H9 (cell line): ENCODE measurements around the gene APLF. TPM values are rescaled to one million over a fixed set of nuclear protein-coding genes. Genes with fewer than 3 reads are reported as not detected.

Source experiments
- DNase-seq: peaks from one replicate; pipeline ENCODE4 v3.0.0-alpha.2; 2017
- H2AFZ ChIP-seq: one replicate; pipeline ENCODE4 v1.6.1; 2013; ENCODE audit warnings: mild to moderate bottlenecking, low read length, control low read depth, moderate library complexity
- H2AK5ac ChIP-seq: 2 replicates; pipeline ENCODE4 v1.6.1; 2013; ENCODE audit warnings: low read length, control low read depth, mixed read lengths; ENCODE audit not compliant: insufficient read length
- H2BK120ac ChIP-seq: one replicate; pipeline ENCODE4 v1.6.1; 2013; ENCODE audit warnings: low read depth, mild to moderate bottlenecking, low read length, control low read depth, inconsistent platforms; ENCODE audit not compliant: poor library complexity, severe bottlenecking
- H2BK12ac ChIP-seq: 2 replicates; pipeline ENCODE4 v1.6.1; 2013; ENCODE audit warnings: low read length, control low read depth, mixed read lengths, low read depth; ENCODE audit not compliant: insufficient read length
- H2BK15ac ChIP-seq: 2 replicates; pipeline ENCODE4 v1.6.1; 2013; ENCODE audit warnings: low read depth, low read length, control low read depth
- H2BK20ac ChIP-seq: one replicate; pipeline ENCODE4 v1.6.1; 2013; ENCODE audit warnings: low read depth, mild to moderate bottlenecking, low read length, control low read depth, inconsistent platforms; ENCODE audit not compliant: poor library complexity, severe bottlenecking
- H2BK5ac ChIP-seq: 2 replicates; pipeline ENCODE4 v1.6.1; 2013; ENCODE audit warnings: low read length, control low read depth, mixed read lengths; ENCODE audit not compliant: insufficient read length
- H3K14ac ChIP-seq: 2 replicates; pipeline ENCODE4 v1.6.1; 2013; ENCODE audit warnings: low read length, control low read depth; ENCODE audit not compliant: insufficient read depth
- H3K18ac ChIP-seq: 2 replicates; pipeline ENCODE4 v1.6.1; 2013; ENCODE audit warnings: low read depth, mild to moderate bottlenecking, mixed read lengths, low read length, control low read depth; ENCODE audit not compliant: insufficient read length
- H3K23ac ChIP-seq: 2 replicates; pipeline ENCODE4 v1.6.1; 2013; ENCODE audit warnings: low read length, control low read depth, mixed read lengths, low read depth; ENCODE audit not compliant: insufficient read length
- H3K23me2 ChIP-seq: 2 replicates; pipeline ENCODE4 v1.6.1; 2013; ENCODE audit warnings: low read depth, mild to moderate bottlenecking, mixed read lengths, low read length, control low read depth; ENCODE audit not compliant: insufficient read length, poor library complexity, severe bottlenecking
- H3K27ac ChIP-seq: 2 replicates; pipeline ENCODE4 v1.5.1; 2013; ENCODE audit warnings: low read length, control low read depth, mixed read lengths, low read depth; ENCODE audit not compliant: insufficient read length
- H3K27me3 ChIP-seq: 2 replicates; pipeline ENCODE4 v1.6.1; 2013; ENCODE audit warnings: low read length, control low read depth, inconsistent platforms; ENCODE audit not compliant: insufficient read depth
- H3K4ac ChIP-seq: 2 replicates; pipeline ENCODE4 v1.6.1; 2013; ENCODE audit warnings: low read depth, mild to moderate bottlenecking, control low read depth, inconsistent platforms, low read length, moderate library complexity
- H3K4me1 ChIP-seq: 2 replicates; pipeline ENCODE4 v1.6.1; 2013; ENCODE audit warnings: low read length, control low read depth, inconsistent platforms; ENCODE audit not compliant: insufficient read depth
- H3K4me2 ChIP-seq: 2 replicates; pipeline ENCODE4 v1.6.1; 2013; ENCODE audit warnings: low read length, control low read depth, mixed read lengths; ENCODE audit not compliant: insufficient read length, insufficient read depth
- H3K56ac ChIP-seq: 2 replicates; pipeline ENCODE4 v1.6.1; 2013; ENCODE audit warnings: low read depth, mild to moderate bottlenecking, mixed read lengths, low read length, control low read depth; ENCODE audit not compliant: insufficient read length
- H3K79me1 ChIP-seq: 2 replicates; pipeline ENCODE4 v1.6.1; 2013; ENCODE audit warnings: low read depth, mild to moderate bottlenecking, moderate library complexity, low read length, control low read depth, inconsistent platforms; ENCODE audit not compliant: insufficient read depth, poor library complexity, severe bottlenecking
- H3K79me2 ChIP-seq: 2 replicates; pipeline ENCODE4 v1.6.1; 2013; ENCODE audit warnings: low read length, control low read depth, inconsistent platforms; ENCODE audit not compliant: insufficient read depth
- H3K9ac ChIP-seq: 2 replicates; pipeline ENCODE4 v1.6.1; 2013; ENCODE audit warnings: low read length, control low read depth, mixed read lengths; ENCODE audit not compliant: insufficient read length; ENCODE audit errors: extremely low read depth
- H3K9me3 ChIP-seq: one replicate; pipeline ENCODE4 v1.6.1; 2013; ENCODE audit warnings: low read depth, low read length, inconsistent platforms; ENCODE audit not compliant: control insufficient read depth
- H3T11ph ChIP-seq: one replicate; pipeline ENCODE4 v1.6.1; 2013; ENCODE audit warnings: mild to moderate bottlenecking, low read length, control low read depth, inconsistent platforms
- H4K20me1 ChIP-seq: one replicate; pipeline ENCODE4 v1.6.1; 2013; ENCODE audit not compliant: control insufficient read depth, insufficient read length, insufficient read depth
- H4K5ac ChIP-seq: 2 replicates; pipeline ENCODE4 v1.6.1; 2013; ENCODE audit warnings: low read depth, mild to moderate bottlenecking, mixed read lengths, low read length, control low read depth; ENCODE audit not compliant: insufficient read length
- H4K8ac ChIP-seq: replicated peaks from 2 replicates; pipeline ENCODE4 v1.6.1; 2013; ENCODE audit warnings: low read length, control low read depth, mixed read lengths, low read depth; ENCODE audit not compliant: insufficient read length
- H4K91ac ChIP-seq: 2 replicates; pipeline ENCODE4 v1.6.1; 2013; ENCODE audit warnings: low read depth, mild to moderate bottlenecking, moderate library complexity, mixed read lengths, low read length, control low read depth; ENCODE audit not compliant: insufficient read length
- H3K27ac Mint-ChIP-seq, 3 experiments: 2 replicates in 2 of 3; 3 replicates in 1 of 3; pipeline ENCODE4 v1.8.0; 2020 to 2021; ENCODE audit warnings: mixed read lengths in 3 of 3, mild to moderate bottlenecking in 1 of 3, moderate library complexity in 1 of 3
- H3K27me3 Mint-ChIP-seq: 2 replicates; pipeline ENCODE4 v1.8.0; 2021; ENCODE audit warnings: low read depth, mild to moderate bottlenecking, moderate library complexity, mixed read lengths
- H3K36me3 Mint-ChIP-seq, 3 experiments: 2 replicates in 2 of 3; 3 replicates in 1 of 3; pipeline ENCODE4 v1.8.0; 2020 to 2021; ENCODE audit warnings: low read depth in 3 of 3, mixed read lengths in 3 of 3; ENCODE audit not compliant: insufficient read depth in 1 of 3
- H3K4me1 Mint-ChIP-seq, 2 experiments: 2 replicates each; pipeline ENCODE4 v1.8.0; 2020; ENCODE audit warnings: mixed read lengths in 2 of 2
- H3K4me3 Mint-ChIP-seq, 2 experiments: 2 replicates in 1 of 2; 3 replicates in 1 of 2; pipeline ENCODE4 v1.8.0; 2020 to 2021; ENCODE audit warnings: mild to moderate bottlenecking in 2 of 2, mixed read lengths in 2 of 2, moderate library complexity in 1 of 2
- H3K9me3 Mint-ChIP-seq, 2 experiments: 2 replicates in 1 of 2; 3 replicates in 1 of 2; pipeline ENCODE4 v1.8.0; 2020; ENCODE audit warnings: mild to moderate bottlenecking in 2 of 2, mixed read lengths in 2 of 2, moderate library complexity in 1 of 2
- CTCF ChIP-seq: fragments of 200-600 bp; sonication (generic); conservative IDR thresholded peaks from 3 replicates; pipeline ENCODE4 v1.8.0; 2021; ENCODE audit warnings: antibody characterized with exemption, mild to moderate bottlenecking
- WGBS: extraction: QIAGEN DNeasy Blood & Tissue Kit; methylation state at CpG from one replicate; pipeline ENCODE4 v1.1.7; 2013; ENCODE audit warnings: missing lambda C conversion rate, low lambda C conversion rate, mixed read lengths; ENCODE audit not compliant: insufficient read length; ENCODE audit errors: extremely low coverage; 5-methylcytosine and 5-hydroxymethylcytosine counted together
- total RNA-seq: library from RNA; stranded (reverse); gene quantifications from 2 replicates; pipeline ENCODE4 v1.2.1, GENCODE V29; 2021

The APLF gene
- total RNA-seq, 1 experiment from 2014 or later, result 3.7 TPM

- WGBS, result no CpG with 5 or more reads among the region's 18 CpGs
- Histone ChIP-seq H3K9ac (peak overlapping the region; percentile 34), H3K4me1 (no peaks in the 10 kb centered on the region), H2AK5ac (no peak overlapping the region), H3T11ph (no peak overlapping the region), H2BK120ac (no peak overlapping the region), H2AFZ (no peak overlapping the region), H3K79me1 (no peaks in the 10 kb centered on the region), H3K9me3 (no peaks in the 10 kb centered on the region), H3K27ac (no peak overlapping the region), H3K4ac (no peak overlapping the region), H3K23me2 (peaks cover 3% of the 10 kb centered on the region), H4K8ac (no peak overlapping the region), H2BK5ac (no peak overlapping the region), H3K18ac (no peak overlapping the region), H3K14ac (no peak overlapping the region), H2BK15ac (no peak overlapping the region), H4K5ac (no peak overlapping the region), H3K4me2 (peak overlapping the region; percentile 52), H2BK20ac (no peak overlapping the region), H4K91ac (no peak overlapping the region), H3K23ac (no peak overlapping the region), H4K20me1 (no peaks in the 10 kb centered on the region), H3K56ac (no peak overlapping the region), H3K79me2 (no peaks in the 10 kb centered on the region), H2BK12ac (no peak overlapping the region), H3K27me3 (no peaks in the 10 kb centered on the region)
- Mint-ChIP-seq H3K27me3 (no peaks in the 10 kb centered on the region), H3K9me3 (no peaks in the 10 kb centered on the region), H3K27ac (peak overlapping the region; percentile 82 to 91 (median 85); a peak in 6 of 7 replicates), H3K4me1 (peaks cover 9 to 21% of the 10 kb centered on the region in 2 experiments), H3K36me3 (no peaks in the 10 kb centered on the region), H3K4me3 (peak overlapping the region; percentile 95 to 97)
- DNase-seq, result no peak
- no peak for TF ChIP-seq CTCF
Observed at GRCh38 chr2:68466778-68467076, 658 bp upstream of the APLF start.
